H1 (cell line): ENCODE results near the gene PVR. TPM values are rescaled to one million over a fixed set of nuclear protein-coding genes. Genes with fewer than 3 reads are reported as not detected.

Experiments
- CTCF ChIA-PET: fragments of 300-600 bp; sonication (Branson Sonifier 250); formaldehyde crosslinking; loops from one replicate; lab custom pipeline; 2021; ENCODE audit not compliant: partially characterized antibody; lab: Charles Lee
- POLR2A ChIA-PET: fragments of 300-600 bp; sonication (Branson Sonifier 250); formaldehyde crosslinking; loops from one replicate; lab custom pipeline; 2021; ENCODE audit warnings: inconsistent platforms; ENCODE audit not compliant: partially characterized antibody; lab: Charles Lee
- DNase-seq, 2 experiments: peaks; one replicate each; pipeline versions ENCODE4 v3.0.0 to v3.0.0-alpha.2; 2010 to 2022; ENCODE audit warnings: low spot score in 2 of 2, low read depth in 1 of 2, mixed read lengths in 1 of 2
- FAIRE-seq: peaks from 2 replicates; lab custom pipeline; 2011; peaks lifted over from hg19 to GRCh38; lab: Jason Lieb, UNC
- H2AFZ ChIP-seq: 2 replicates; pipeline ENCODE4 v1.8.1; 2012; ENCODE audit warnings: low read length, inconsistent platforms
- H2AK5ac ChIP-seq: 2 replicates; pipeline ENCODE4 v1.6.1; 2013; ENCODE audit warnings: low read depth, low read length
- H2BK120ac ChIP-seq: replicated peaks from 2 replicates; pipeline ENCODE3; 2013; ENCODE audit warnings: low read depth, low read length, inconsistent platforms
- H2BK12ac ChIP-seq: 2 replicates; pipeline ENCODE4 v1.6.1; 2013; ENCODE audit warnings: low read depth, low read length
- H2BK15ac ChIP-seq: 2 replicates; pipeline ENCODE4 v1.6.1; 2013; ENCODE audit warnings: low read length
- H2BK20ac ChIP-seq: 2 replicates; pipeline ENCODE4 v1.6.1; 2013; ENCODE audit warnings: low read length
- H2BK5ac ChIP-seq: 2 replicates; pipeline ENCODE4 v1.6.1; 2013; ENCODE audit warnings: low read depth, low read length
- H3K14ac ChIP-seq: 2 replicates; pipeline ENCODE4 v1.6.1; 2013; ENCODE audit warnings: inconsistent platforms; ENCODE audit not compliant: insufficient read length
- H3K18ac ChIP-seq: 2 replicates; pipeline ENCODE4 v1.6.1; 2013; ENCODE audit warnings: low read length; ENCODE audit errors: extremely low read depth
- H3K23ac ChIP-seq: 2 replicates; pipeline ENCODE4 v1.6.1; 2013; ENCODE audit warnings: inconsistent platforms; ENCODE audit not compliant: insufficient read length
- H3K23me2 ChIP-seq: 2 replicates; pipeline ENCODE4 v1.6.1; 2013; ENCODE audit warnings: low read depth, low read length
- H3K27ac ChIP-seq: 2 replicates; pipeline ENCODE4 v1.6.1; 2011; ENCODE audit warnings: low read depth, low read length, inconsistent platforms
- H3K27me3 ChIP-seq, 4 experiments: replicated peaks in 1 of 4; 1 replicate in 1 of 4; 2 replicates in 3 of 4; pipeline versions ENCODE4 v1.6.1 to v1.8.1; 2011 to 2013; ENCODE audit warnings: low read length in 3 of 4, mild to moderate bottlenecking in 3 of 4, inconsistent platforms in 2 of 4, mixed read lengths in 2 of 4, moderate library complexity in 1 of 4; ENCODE audit not compliant: control insufficient read depth in 3 of 4, insufficient read depth in 3 of 4; ENCODE audit errors: extremely low read depth in 1 of 4
- H3K36me3 ChIP-seq, 4 experiments: 2 replicates each; pipeline versions ENCODE4 v1.6.1 to v1.8.1; 2011 to 2013; ENCODE audit warnings: mild to moderate bottlenecking in 4 of 4, low read length in 3 of 4, moderate library complexity in 2 of 4, control low read depth in 1 of 4, inconsistent platforms in 1 of 4; ENCODE audit not compliant: insufficient read depth in 4 of 4, control insufficient read depth in 2 of 4
- H3K4ac ChIP-seq: replicated peaks from 2 replicates; pipeline ENCODE3; 2013; ENCODE audit warnings: low read length, low read depth, mixed read lengths, inconsistent platforms; ENCODE audit not compliant: insufficient read length
- H3K4me1 ChIP-seq, 4 experiments: replicated peaks in 1 of 4; 1 replicate in 1 of 4; 2 replicates in 3 of 4; pipeline versions ENCODE4 v1.6.1 to v1.8.1; 2011 to 2013; ENCODE audit warnings: low read length in 3 of 4, inconsistent platforms in 2 of 4, mixed read lengths in 1 of 4; ENCODE audit not compliant: insufficient read depth in 4 of 4, control insufficient read depth in 3 of 4
- H3K4me2 ChIP-seq, 2 experiments: 2 replicates each; pipeline versions ENCODE4 v1.6.1 to v1.8.1; 2011 to 2013; ENCODE audit warnings: low read depth in 2 of 2, low read length in 2 of 2, control low read depth in 1 of 2, inconsistent platforms in 1 of 2, mild to moderate bottlenecking in 1 of 2; ENCODE audit not compliant: insufficient read depth in 1 of 2
- H3K4me3 ChIP-seq, 4 experiments: fragments of 200-600, 300-600 bp in 1 of 4; sonication (generic), shearing (Covaris generic), sonication (Bioruptor Twin) in 1 of 4; 2 replicates each; pipeline versions ENCODE4 v1.5.1 to v1.8.1; 2011 to 2016; ENCODE audit warnings: low read length in 4 of 4, low read depth in 3 of 4, control low read depth in 2 of 4, inconsistent platforms in 2 of 4, mild to moderate bottlenecking in 2 of 4, mixed read lengths in 1 of 4, moderate library complexity in 1 of 4; ENCODE audit not compliant: insufficient read depth in 2 of 4; ENCODE audit errors: extremely low read depth in 1 of 4
- H3K56ac ChIP-seq: replicated peaks from 2 replicates; pipeline ENCODE3; 2013; ENCODE audit warnings: low read depth, mild to moderate bottlenecking, mixed read lengths, low read length, inconsistent platforms; ENCODE audit not compliant: insufficient read length
- H3K79me1 ChIP-seq: 2 replicates; pipeline ENCODE4 v1.6.1; 2013; ENCODE audit warnings: low read depth, low read length, control low read depth
- H3K79me2 ChIP-seq, 2 experiments: 2 replicates each; pipeline versions ENCODE4 v1.6.1 to v1.8.1; 2012 to 2013; ENCODE audit warnings: low read length in 2 of 2, mild to moderate bottlenecking in 2 of 2, inconsistent platforms in 1 of 2; ENCODE audit not compliant: insufficient read depth in 2 of 2, control insufficient read depth in 1 of 2
- H3K9ac ChIP-seq, 4 experiments: replicated peaks in 1 of 4; 1 replicate in 1 of 4; 2 replicates in 3 of 4; pipeline versions ENCODE4 v1.6.1 to v1.8.1; 2011 to 2013; ENCODE audit warnings: low read depth in 3 of 4, low read length in 3 of 4, control low read depth in 2 of 4, mild to moderate bottlenecking in 2 of 4, moderate library complexity in 2 of 4, inconsistent platforms in 1 of 4; ENCODE audit errors: extremely low read depth in 1 of 4
- H3K9me3 ChIP-seq, 2 experiments: 2 replicates each; pipeline versions ENCODE4 v1.6.1 to v1.8.1; 2012 to 2013; ENCODE audit warnings: mild to moderate bottlenecking in 2 of 2, moderate library complexity in 2 of 2, control low read depth in 1 of 2, inconsistent platforms in 1 of 2, low read depth in 1 of 2, low read length in 1 of 2, mixed read lengths in 1 of 2; ENCODE audit not compliant: insufficient read depth in 2 of 2
- H4K20me1 ChIP-seq, 2 experiments: replicated peaks in 1 of 2; 2 replicates each; pipeline versions ENCODE3 to v1.8.1; 2011 to 2013; ENCODE audit warnings: inconsistent platforms in 2 of 2, low read length in 2 of 2, mild to moderate bottlenecking in 1 of 2; ENCODE audit not compliant: insufficient read depth in 2 of 2, control insufficient read depth in 1 of 2
- H4K5ac ChIP-seq: 2 replicates; pipeline ENCODE4 v1.6.1; 2013; ENCODE audit warnings: low read length, low read depth, mixed read lengths, inconsistent platforms; ENCODE audit not compliant: insufficient read length
- H4K8ac ChIP-seq: 2 replicates; pipeline ENCODE4 v1.8.0; 2013; ENCODE audit warnings: mild to moderate bottlenecking, moderate library complexity, low read length, inconsistent platforms; ENCODE audit not compliant: insufficient read depth; ENCODE audit errors: extremely low read depth
- H4K91ac ChIP-seq: replicated peaks from 2 replicates; pipeline ENCODE3; 2013; ENCODE audit warnings: low read length, mixed read lengths, inconsistent platforms; ENCODE audit not compliant: insufficient read length
- ATF3 ChIP-seq: IDR thresholded peaks from 2 replicates; pipeline ENCODE4 v1.6.1; 2011; ENCODE audit warnings: low read depth, mild to moderate bottlenecking, low read length; ENCODE audit not compliant: insufficient read depth
- BCL11A ChIP-seq, 2 experiments: IDR thresholded peaks; one replicate each; pipeline ENCODE4 v1.6.1; 2011; ENCODE audit warnings: low read depth in 2 of 2, low read length in 2 of 2, mild to moderate bottlenecking in 2 of 2
- GTF2F1 ChIP-seq: IDR thresholded peaks from 2 replicates; pipeline ENCODE4 v1.6.1; 2012; ENCODE audit warnings: low read depth, low read length, improper control_type of control experiment, borderline replicate concordance
- RXRA ChIP-seq: IDR thresholded peaks from 2 replicates; pipeline ENCODE4 v1.6.1; 2011; ENCODE audit warnings: low read depth, mild to moderate bottlenecking, low read length, moderate library complexity; ENCODE audit not compliant: insufficient read depth
- SIX5 ChIP-seq: IDR thresholded peaks from 2 replicates; pipeline ENCODE4 v1.6.1; 2011; ENCODE audit warnings: mild to moderate bottlenecking, low read depth, low read length
- TCF12 ChIP-seq: IDR thresholded peaks from 2 replicates; pipeline ENCODE4 v1.6.1; 2011; ENCODE audit warnings: low read depth, mild to moderate bottlenecking, low read length
- ZNF274 ChIP-seq: IDR thresholded peaks from 2 replicates; pipeline ENCODE4 v1.7.0; 2012; ENCODE audit warnings: low read length, borderline replicate concordance; ENCODE audit errors: extremely low read depth
- whole genome bisulfite sequencing, 2 experiments: shearing (Covaris generic) in 1 of 2; methylation state at CpG; one replicate each; pipeline versions ENCODE4 v1.1.6 to v1.1.7; 2013 to 2015; ENCODE audit warnings: low lambda C conversion rate in 2 of 2, mixed read lengths in 2 of 2, inconsistent platforms in 1 of 2, low coverage in 1 of 2, missing lambda C conversion rate in 1 of 2; ENCODE audit not compliant: insufficient replicate concordance in 2 of 2, insufficient coverage in 1 of 2, insufficient read length in 1 of 2; ENCODE audit errors: extremely low coverage in 1 of 2, missing lambda C conversion rate in 1 of 2; 5-methylcytosine and 5-hydroxymethylcytosine counted together
- polyA plus RNA-seq, 7 experiments: library from polyadenylated mRNA; depleted of rRNA in 3 of 7; stranded (reverse) in 5 of 7; unstranded in 2 of 7; fragments of >200 nt in 5 of 7; fragments of 200-250 nt in 2 of 7; gene quantifications; 1 replicate in 5 of 7; 2 replicates in 1 of 7; 4 replicates in 1 of 7; pipeline versions ENCODE4 v1.2.1 to v1.2.3, GENCODE V29; 2011 to 2013; ENCODE audit warnings: missing spikeins in 2 of 7, mixed read lengths in 2 of 7
- total RNA-seq: library from RNA; stranded (reverse); fragmentation: NEBNext Ultra II Directional; extraction: Animal tissue kit (Norgen Biotek cat#: 25700); gene quantifications from 2 replicates; pipeline ENCODE4 v1.2.1, GENCODE V29; 2021

Gene PVR
- total and polyA plus RNA-seq, 2 of the 8 experiments (the other 6 are each of a cell fraction or from before 2014, with no cell fraction given): 13.3 to 14.8 TPM

- no peak overlapping the region for H3K9ac ChIP-seq
- no peak overlapping the region for H2AK5ac ChIP-seq
- H2AFZ ChIP-seq: no peak overlapping the region
- ChIA-PET CTCF (interaction anchor here (0.6 to 6.5 kb wide), 10 partner anchors 8 to 74 kb away, joined by 3 to 42 read pairs (median 6); partner anchors contain the start of gene IGSF23), POLR2A (interaction anchor here (0.9 kb wide), 1 partner anchor 652 kb away, joined by 3 read pairs; the partner anchor contains the start of gene ZNF221)
- TF ChIP-seq RXRA (no peak), BCL11A (IDR thresholded peaks at IDR 0.05; ENCODE audit: low read depth in 2 of 2, low read length in 2 of 2) (no peak), ZNF274 (no peak), TCF12 (no peak), SIX5 (no peak), ATF3 (no peak), GTF2F1 (no peak)
- no peaks in the 10 kb centered on the region for H3K27me3 ChIP-seq
- no peak overlapping the region for H4K8ac ChIP-seq
- no peak overlapping the region for H3K18ac ChIP-seq
- H3K27ac ChIP-seq: no peak overlapping the region
- no peaks in the 10 kb centered on the region for H3K23me2 ChIP-seq
- H3K36me3 ChIP-seq: no peaks in the 10 kb centered on the region
- no peak overlapping the region for H2BK5ac ChIP-seq
- H2BK120ac ChIP-seq: no peak overlapping the region
- FAIRE-seq (no peak), DNase-seq (no peak)
- no peak overlapping the region for H2BK12ac ChIP-seq
- no peaks in the 10 kb centered on the region for H3K79me2 ChIP-seq
- no peaks in the 10 kb centered on the region for H3K9me3 ChIP-seq
- H3K4me1 ChIP-seq: peaks cover 0 to 8% (median 4%) of the 10 kb centered on the region in 4 experiments; a peak in 5 of 7 replicates
- no peak overlapping the region for H3K23ac ChIP-seq
- no peaks in the 10 kb centered on the region for H3K79me1 ChIP-seq
- no peak overlapping the region for H3K56ac ChIP-seq
- no peak overlapping the region for H3K14ac ChIP-seq
- WGBS, 2 experiments: 84% methylated on average over 8 of the region's 8 CpGs; no CpG with 5 or more reads in 1 of the 2 experiments
- H2BK15ac ChIP-seq: no peak overlapping the region
- H3K4me3 ChIP-seq: 0 out of 8 replicates have a peak overlapping the region, but pooled peaks of 1 of the 4 experiments have one; percentile 9
- 0 out of 4 replicates have a peak overlapping the region, but pooled peaks of 1 of the 2 experiments have one; percentile 6 for H3K4me2 ChIP-seq
- no peak overlapping the region for H3K4ac ChIP-seq
- H4K20me1 ChIP-seq: no peaks in the 10 kb centered on the region
- no peak overlapping the region for H4K91ac ChIP-seq
- H4K5ac ChIP-seq: no peak overlapping the region
- no peak overlapping the region for H2BK20ac ChIP-seq
Observed at GRCh38 chr19:44603201-44603945, 40.3 kb upstream of the PVR start.
